PFSK-1 (cell line): Measurements from ENCODE around the gene HIVEP2.

Source experiments
- FOXP2 ChIP-seq: optimal IDR thresholded peaks from 2 replicates; pipeline ENCODE3; 2011; ENCODE audit warnings: borderline replicate concordance, control low read depth, inconsistent platforms; ENCODE audit not compliant: insufficient read depth; ENCODE audit errors: extremely low read length, extremely low read depth
- POLR2AphosphoS5 ChIP-seq: IDR thresholded peaks from 2 replicates; pipeline ENCODE4 v1.6.1; 2012; ENCODE audit warnings: low read depth, mild to moderate bottlenecking, control low read depth, low read length, moderate library complexity
- REST ChIP-seq, 2 experiments: IDR thresholded peaks; 2 replicates each; pipeline versions ENCODE4 v1.6.1 to v1.8.0; 2011 to 2012; ENCODE audit warnings: low read depth in 2 of 2, low read length in 2 of 2, control low read depth in 1 of 2, inconsistent platforms in 1 of 2, mild to moderate bottlenecking in 1 of 2, moderate library complexity in 1 of 2; ENCODE audit not compliant: insufficient read depth in 1 of 2
- SIN3A ChIP-seq: IDR thresholded peaks from 2 replicates; pipeline ENCODE4 v1.6.1; 2012; ENCODE audit warnings: mild to moderate bottlenecking, low read length, moderate library complexity, borderline replicate concordance; ENCODE audit not compliant: insufficient read depth
- TAF1 ChIP-seq: IDR thresholded peaks from 2 replicates; pipeline ENCODE4 v1.6.1; 2012; ENCODE audit warnings: low read length, control low read depth, borderline replicate concordance; ENCODE audit not compliant: insufficient read depth

HIVEP2 gene

GRCh38 chr6:142802124-142802523, 142.9 kb downstream of the HIVEP2 start:
- TF ChIP-seq REST (IDR thresholded peaks at IDR 0.05; ENCODE audit: insufficient read depth in 1 of 2, low read depth in 2 of 2, low read length in 2 of 2) (no peak), TAF1 (no peak)

GRCh38 chr6:142800240-142800639, 144.7 kb downstream of the HIVEP2 start:
- TF ChIP-seq TAF1 (no peak), REST (IDR thresholded peaks at IDR 0.05; ENCODE audit: insufficient read depth in 1 of 2, low read depth in 2 of 2, low read length in 2 of 2) (no peak), POLR2AphosphoS5 (no peak), FOXP2 (no peak), SIN3A (no peak)

DNA sequence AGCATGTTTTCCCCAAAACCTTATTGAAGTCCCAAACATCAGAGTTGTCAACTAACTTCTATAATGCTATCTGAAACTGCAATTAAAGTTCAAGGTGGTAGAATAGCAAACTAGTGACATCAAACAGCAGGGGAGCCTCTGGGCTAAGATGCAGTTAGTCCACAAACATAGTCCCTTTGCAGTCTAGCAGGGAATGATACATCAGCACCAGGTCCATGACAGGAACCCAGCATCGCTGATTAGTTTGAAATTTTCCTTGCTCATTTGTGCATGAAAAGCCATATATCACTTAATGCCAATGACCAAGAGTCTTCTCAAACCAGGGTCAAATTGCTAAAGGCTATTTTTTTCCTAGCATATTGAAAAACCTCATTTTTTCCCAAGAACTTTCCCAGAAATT, 145.3 kb downstream of the HIVEP2 start:
- TF ChIP-seq POLR2AphosphoS5 (no peak), TAF1 (no peak), REST (IDR thresholded peaks at IDR 0.05; ENCODE audit: insufficient read depth in 1 of 2, low read depth in 2 of 2, low read length in 2 of 2) (no peak), SIN3A (no peak), FOXP2 (no peak)

- no peak for TF ChIP-seq POLR2AphosphoS5
- no peak for TF ChIP-seq TAF1
- TF ChIP-seq FOXP2: no peak
- TF ChIP-seq REST (IDR thresholded peaks at IDR 0.05; ENCODE audit: insufficient read depth in 1 of 2, low read depth in 2 of 2, low read length in 2 of 2): no peak
- no peak for TF ChIP-seq SIN3A
These were observed 147.8 kb downstream of the HIVEP2 start for GRCh38 chr6:142797159-142797558.

DNA sequence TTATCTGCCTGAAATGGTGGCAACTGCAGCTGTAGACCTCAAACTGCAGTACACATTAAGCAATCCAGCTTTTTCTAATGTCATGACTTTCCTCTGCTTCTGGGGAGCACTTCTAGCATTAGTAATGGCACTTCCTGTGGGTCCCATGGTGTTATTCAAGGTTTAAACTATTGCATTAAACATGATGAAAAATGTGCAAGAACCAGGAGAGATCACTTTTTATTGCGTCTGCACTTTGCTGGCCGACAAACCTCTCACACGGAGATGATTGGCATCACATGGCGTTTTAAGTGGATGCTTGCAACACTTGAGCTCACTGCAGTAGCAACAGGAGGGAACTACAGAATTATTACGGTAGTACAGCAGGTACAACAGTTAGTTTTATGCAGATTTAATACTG, 148.4 kb downstream of the HIVEP2 start:
- TF ChIP-seq FOXP2 (no peak), SIN3A (no peak), POLR2AphosphoS5 (no peak), TAF1 (no peak), REST (IDR thresholded peaks at IDR 0.05; ENCODE audit: insufficient read depth in 1 of 2, low read depth in 2 of 2, low read length in 2 of 2) (no peak)
